Activated T-cell treated with anti-CD3 and anti-CD28 coated beads, Interleukin-2, amount 50 U/mL, for 1 hour (primary cell): ENCODE results near the gene TNFRSF19.

Experiments used
- DNase-seq: peaks from one replicate; pipeline ENCODE4 v3.0.0-alpha.2; 2020

Gene TNFRSF19

DNA sequence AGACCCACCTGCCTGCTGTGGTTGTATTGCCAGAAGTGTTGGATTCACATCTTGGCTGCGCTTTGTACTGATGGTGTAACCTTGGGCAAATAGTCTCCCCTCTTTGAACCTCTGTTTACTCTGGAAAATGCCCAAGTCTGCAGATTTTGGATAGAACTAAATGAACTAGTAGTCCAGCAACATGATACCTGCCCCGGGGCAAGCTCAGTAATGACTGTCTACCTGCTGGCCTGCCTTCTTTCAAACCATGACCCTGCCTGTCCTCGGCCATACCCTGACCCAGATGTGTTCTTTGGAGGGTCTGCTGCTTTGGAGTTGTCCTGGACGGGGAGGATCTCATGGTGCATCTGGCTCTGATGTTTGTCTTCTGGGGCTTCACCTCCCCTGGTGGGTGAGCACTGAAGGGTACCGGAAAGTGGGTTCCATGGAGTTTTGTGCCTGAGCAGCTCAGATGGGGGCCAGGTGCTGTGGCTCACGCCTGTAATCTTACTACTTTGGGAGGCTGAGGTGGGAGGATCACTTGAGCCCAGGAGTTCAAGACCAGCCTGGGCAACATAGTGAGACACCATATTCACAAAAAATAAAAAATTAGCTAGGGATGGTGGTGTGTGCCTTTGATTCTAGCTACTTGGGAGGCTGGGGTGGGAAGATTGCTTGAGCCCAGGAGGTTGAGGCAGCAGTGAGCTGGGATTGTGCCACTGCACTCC, 59.5 kb downstream of the TNFRSF19 start:
- DNase-seq = no peak

DNA sequence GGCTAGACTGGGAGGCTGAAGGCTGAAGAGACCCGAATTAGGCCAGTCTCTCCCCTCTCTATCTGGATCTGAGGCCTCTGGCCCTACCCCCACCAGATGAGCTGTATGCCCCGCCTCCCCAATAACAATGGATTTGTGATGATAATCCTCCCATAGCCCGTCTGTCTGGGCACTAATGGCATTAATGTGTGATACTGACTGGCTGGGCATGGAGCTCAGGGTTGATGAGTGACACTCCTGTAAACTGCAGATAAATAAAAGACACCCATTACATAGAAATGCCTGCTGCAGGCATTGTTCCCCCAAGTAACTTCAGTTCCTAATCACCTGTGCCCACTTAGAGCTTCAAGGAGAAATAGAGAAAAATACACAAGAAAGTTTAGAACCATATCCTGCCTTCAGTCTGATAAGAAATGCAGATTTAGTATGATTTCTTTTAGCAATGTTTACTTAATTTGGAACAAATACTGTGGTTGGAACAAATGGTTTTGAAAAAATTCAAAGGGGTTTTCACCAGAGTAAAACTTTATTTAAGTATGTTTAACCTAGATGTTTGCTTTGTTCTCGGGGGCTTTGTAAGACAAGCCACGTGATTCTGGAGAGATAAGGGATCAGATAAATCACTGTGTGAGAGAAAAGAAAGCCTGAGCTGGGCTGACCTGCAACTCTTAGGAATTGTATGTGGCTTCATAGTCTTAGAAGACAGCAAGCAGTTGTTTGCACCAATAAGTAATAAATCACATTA, 60.3 kb downstream of the TNFRSF19 start:
- DNase-seq = no peak

DNA sequence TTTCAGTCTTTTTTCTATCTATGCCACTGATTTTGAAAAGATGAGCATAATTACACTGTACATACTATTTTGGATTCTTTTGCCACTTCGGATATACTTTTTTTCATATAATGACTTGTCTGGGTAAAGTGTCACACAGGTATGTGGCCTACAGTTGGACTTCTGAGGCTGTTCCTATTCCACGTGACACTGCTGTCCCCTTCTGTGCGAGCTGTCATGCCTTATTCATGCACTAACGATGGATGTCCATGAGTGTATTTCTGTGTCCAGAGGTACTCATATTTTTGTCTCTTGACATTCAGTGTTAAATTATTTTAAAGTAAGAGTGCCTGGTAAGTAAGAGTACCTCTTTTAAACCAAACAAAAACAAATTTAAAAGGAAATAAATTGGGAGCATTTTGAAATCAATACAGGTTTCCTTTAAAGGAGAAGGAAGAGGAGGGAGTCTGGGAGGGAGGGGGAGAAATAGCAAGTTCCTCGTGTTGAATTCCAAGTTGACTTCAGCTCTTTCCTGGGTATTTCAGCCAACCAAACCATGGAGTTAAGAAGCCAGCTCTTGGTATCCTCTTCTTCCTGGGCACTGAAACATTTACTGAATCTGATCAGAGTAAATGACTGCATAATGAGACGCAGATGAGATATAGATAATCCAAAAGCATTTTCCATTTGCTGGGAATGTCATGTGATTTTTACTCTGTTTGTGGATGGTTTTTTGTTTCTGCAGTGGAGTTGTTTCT, 61.3 kb downstream of the TNFRSF19 start:
- no peak for DNase-seq

GRCh38 chr13:23632048-23632582, 61.9 kb downstream of the TNFRSF19 start:
- DNase-seq = no peak

DNA sequence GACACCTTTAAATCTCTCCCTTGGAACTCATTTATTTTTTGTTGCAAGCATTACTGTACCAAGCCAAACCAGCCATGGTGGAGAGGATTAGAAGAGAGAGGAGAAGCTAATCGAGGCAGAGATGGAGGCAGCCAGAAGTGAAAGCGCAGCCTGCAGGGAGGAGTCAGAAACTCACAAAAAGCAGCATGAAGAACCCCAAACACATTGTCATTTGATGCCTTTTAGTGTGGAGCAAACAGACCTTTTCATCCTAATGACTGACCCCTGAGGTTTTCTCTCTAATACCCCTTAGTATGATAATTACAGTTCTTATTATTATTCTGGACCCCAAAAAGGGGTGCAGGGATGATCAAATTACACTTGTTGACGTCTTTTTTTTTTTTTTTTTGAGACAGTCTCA, 62.5 kb downstream of the TNFRSF19 start:
- DNase-seq = no peak

- no peak for DNase-seq
Observed at GRCh38 chr13:23634897-23635296, 64.7 kb downstream of the TNFRSF19 start.

GRCh38 chr13:23636360-23636759, 66.1 kb downstream of the TNFRSF19 start:
- no peak for DNase-seq

- DNase-seq = no peak
Observed at GRCh38 chr13:23637829-23638228, 67.6 kb downstream of the TNFRSF19 start.

DNA sequence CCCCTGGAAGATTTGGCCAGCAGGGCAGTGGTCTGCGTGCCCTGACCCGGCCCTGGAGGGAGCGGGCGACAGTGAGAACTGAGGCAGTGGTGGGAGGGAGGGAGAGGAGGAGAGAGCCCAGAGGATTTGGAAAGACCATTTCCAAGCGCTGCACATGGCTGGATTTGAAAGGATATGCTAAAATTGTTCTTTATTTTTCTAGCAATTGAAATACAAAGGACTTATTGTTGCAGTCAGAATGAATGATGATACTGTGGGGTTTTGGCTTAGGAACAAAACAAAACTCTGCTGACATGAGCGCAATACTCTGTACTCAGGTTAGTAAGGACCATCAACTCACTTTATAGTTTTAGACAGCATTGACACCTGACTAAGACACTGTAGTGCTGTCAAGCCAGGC, 69.5 kb downstream of the TNFRSF19 start:
- DNase-seq = no peak

DNA sequence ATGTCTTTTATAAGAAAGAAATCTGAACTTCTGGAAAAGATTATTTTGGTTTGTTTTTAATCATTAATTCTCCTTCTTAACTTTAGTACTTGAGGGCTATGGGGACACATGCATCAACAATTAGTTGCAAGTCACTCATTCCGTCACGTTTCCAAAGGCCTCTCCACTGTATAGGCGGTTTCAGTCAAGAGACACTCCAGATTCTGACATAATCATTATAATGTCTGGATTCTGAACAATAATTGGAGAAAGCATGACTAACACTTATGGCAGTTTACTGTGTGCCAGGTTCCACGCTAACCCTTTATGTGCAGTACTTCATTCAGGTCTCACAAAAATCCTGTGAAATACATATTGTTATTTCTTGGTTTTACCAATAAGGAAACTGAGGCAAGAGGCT, 71.9 kb downstream of the TNFRSF19 start:
- no peak for DNase-seq

DNA sequence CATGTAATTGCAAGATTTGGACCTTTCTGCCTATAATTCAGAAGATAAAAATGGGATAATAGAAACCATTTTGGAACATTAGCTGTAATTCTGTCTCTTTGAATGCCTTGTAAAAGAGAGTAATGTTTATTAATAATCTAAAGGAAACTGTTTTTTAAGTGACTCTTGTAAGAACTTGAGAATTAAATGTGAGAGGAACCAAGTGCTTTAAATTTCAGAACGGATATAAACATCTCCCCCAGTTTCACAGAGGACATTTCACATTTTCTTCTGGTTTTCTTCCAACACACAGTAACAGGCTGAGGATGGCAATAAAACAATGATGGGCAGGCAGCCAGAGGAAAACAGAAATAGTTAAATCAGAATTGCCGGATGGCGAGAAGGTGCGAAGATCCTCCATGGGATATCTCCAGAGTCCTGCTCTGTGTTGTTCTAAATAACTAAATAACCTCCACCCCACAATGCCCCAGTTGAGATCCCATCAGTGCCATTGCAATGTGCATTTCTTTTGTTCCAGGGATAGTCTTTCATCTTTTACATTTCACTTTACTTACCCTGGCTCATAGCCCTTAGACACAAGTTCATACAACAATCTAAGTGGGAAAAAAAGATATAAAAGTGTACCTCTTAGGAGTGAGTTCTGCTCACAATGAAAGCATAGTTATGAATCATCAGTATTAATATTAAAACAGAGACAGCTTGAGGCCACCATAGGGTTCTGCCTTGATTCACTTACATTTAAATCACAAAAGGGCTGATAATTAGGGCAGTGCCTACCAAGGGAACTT, 73.3 kb downstream of the TNFRSF19 start:
- DNase-seq = no peak

DNA sequence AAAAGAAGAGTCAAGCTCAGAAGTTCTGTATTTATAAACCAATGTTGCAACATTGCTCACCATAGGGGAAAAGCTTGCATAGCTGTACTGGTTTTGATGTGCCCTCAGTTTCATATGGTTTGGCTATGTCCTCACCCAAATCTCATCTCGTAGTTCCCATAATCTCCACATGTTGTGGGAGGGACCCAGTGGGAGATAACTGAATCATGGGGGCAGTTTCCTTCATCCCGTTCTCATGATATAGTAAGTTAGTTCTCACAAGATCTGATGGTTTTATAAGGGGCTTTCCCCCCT, 73.9 kb downstream of the TNFRSF19 start:
- no peak for DNase-seq

DNA sequence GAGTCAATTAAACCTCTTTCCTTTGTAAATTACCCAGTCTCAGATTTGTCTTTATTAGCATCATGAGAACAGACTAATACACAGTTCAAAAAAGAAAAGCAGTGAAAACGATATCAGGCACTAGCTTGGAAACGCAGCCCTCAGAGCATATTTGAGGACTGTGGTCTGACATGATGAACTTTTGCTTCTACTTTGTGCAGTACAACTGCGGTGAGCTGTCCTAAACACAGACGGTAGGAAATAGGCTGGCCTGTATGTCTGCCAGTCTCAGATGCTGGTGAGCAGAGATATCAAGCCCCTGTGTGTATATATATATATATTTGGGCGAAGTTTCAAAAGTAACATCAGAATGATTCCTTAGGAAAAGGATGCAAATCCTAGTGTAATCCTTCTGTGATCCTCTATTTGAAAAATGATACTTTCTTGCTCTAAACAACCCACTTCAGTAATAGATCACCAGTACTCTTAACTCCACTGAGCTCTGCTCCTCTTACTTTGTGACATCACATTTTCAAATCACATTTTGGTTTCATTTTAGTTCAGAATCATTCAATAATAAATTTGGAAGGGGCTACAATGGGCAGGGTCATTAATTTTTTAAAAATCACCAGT, 74.4 kb downstream of the TNFRSF19 start:
- DNase-seq = no peak

GRCh38 chr13:23645851-23646250, 75.6 kb downstream of the TNFRSF19 start:
- DNase-seq = no peak

DNA sequence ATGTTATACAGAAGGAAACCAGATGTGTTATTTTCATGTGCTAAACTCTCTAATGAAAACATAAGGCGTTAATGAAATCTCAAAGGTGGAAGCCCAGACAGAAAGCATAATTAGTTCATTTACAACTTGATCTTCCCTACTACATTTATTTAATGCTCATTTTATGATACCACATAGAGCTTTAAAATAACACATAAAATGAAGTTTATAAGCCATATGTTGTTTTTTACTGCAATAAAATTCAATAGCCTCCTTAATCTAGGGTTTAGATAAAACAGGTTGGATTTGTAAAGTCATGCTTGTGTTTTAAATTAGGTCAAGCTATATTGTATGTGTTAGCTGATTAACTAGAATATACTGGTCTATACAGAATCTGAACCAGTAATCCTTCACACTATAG, 81.2 kb downstream of the TNFRSF19 start:
- DNase-seq = no peak

DNA sequence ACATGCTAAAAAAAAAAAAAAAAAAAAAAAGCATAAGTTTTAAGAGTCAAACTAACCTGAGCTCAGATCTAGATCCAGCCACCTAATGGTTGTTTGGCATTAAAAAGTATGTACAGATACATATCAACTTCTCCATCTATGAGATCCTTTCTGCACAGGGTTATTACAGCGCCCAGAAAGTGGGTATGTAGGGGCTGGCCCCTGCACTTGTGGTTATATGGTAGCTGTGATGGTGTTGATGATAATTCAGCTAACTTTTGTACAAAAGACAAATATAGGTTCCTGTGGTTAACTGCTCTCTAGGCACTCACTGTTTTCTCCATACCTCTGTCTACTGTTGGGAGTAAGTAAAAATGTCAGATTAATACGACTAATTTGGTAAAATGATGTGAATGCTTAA, 81.7 kb downstream of the TNFRSF19 start:
- DNase-seq = no peak

- no peak for DNase-seq
Observed at GRCh38 chr13:23652909-23653726, 82.9 kb downstream of the TNFRSF19 start.

DNA sequence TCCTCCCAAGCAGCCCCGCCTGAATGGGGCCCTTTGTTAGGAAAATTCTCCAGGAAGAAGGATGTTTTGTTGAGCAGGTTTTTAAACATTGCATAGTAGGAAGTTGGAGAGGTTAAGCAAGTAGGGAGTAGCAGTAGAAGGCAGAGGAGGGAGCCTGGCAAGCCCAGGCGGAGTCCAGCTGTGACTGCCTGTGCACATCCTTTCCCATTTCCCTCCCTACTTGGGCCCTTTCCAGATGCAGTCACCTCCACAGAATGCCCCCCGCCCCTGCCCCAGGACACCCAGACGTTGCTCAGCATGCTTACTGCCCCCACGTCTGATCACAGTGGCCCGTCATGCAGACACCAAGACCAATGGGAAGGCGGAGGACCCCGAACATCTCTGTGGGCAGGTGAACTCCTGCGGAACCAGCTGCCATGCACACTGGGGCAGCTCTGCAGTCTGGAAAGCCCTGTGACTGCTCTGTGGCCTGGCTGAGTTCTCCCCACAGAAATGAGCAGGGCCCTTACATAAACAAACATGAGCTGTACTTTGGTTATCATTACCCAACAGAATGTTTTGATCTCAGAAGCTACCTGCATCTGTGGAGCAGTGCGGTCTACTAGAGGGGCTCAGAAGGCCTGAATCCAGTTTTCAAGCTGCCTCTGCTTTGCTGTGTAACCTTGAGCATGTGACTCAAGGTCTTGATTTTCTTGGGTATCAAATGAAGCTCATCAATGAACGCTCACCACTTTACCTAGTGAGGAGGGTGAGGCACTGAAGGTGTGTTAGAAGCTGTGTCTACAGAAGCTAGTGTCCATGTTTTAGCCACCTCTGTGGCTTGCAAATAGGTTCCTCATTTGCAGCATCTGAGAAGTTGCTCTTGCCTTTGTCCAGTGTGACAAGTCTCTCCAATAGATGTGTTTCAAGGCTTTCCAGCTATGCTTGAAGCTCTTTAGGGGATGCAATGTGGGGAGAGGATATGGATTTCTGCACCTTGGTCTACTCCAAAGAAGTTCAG, 84.2 kb downstream of the TNFRSF19 start:
- DNase-seq = no peak

DNA sequence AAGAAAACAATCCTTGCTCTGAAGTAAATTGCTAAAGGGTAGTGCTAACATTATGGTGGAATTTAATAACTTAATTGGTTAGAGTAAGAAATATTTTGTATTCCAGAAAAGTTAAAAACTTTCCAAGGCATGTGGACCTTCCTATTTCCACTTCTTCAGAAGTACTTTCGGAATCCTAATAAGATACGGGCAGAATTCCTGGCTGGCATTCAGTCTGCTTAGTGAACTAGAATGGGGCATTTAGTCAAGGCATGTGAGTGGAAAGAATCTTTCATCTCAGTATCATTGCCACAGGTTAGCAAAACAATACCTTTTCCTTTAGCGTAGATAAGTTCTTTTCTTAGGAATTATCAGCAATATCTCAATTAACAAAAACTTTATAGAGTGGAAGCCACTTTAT, 85.1 kb downstream of the TNFRSF19 start:
- DNase-seq = no peak

DNA sequence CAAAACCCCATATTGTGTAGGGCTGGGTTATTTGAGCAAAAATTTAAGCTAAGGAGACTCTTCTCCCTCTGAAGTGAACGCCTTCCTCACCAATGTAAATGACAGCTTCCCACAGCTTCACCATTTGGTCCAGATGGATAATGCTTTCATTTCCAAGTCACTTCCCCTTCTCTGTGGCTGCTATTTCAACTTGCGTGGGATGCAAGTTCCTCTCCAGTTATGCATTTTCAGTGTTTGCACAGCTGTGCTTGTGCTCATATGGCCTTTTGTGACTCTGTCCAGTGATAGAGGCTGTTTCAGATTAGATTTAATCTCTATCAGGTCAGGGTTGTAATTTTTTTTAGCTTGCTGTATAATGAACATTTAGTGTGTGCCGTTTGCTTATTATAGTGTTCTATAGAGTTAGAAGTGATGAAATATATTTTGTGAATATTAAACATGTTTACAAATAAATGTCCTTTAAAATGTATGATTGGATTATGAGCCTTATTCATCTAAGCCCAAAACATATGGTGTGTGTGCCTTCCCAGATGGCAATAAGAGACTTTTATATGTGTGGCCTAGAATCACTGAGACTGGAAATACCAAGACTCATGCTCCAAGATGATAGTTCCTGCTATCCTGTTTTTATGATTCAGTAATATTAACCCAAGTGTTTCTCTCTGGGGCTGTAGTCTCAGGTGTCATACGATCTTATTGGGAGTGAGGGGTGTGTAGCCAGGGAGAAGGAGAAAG, 86.6 kb downstream of the TNFRSF19 start:
- DNase-seq = no peak
